ENCODE measurements around the gene TMEM126B.
A peak's percentile ranks its signal among the peaks of the same experiment; 100 is the strongest.
"Not testable (repeated sequence)": the region's sequence is repeated elsewhere in the genome, so short reads cannot be mapped to it uniquely, and the experiment has no call there.

The TMEM126B gene

DNA sequence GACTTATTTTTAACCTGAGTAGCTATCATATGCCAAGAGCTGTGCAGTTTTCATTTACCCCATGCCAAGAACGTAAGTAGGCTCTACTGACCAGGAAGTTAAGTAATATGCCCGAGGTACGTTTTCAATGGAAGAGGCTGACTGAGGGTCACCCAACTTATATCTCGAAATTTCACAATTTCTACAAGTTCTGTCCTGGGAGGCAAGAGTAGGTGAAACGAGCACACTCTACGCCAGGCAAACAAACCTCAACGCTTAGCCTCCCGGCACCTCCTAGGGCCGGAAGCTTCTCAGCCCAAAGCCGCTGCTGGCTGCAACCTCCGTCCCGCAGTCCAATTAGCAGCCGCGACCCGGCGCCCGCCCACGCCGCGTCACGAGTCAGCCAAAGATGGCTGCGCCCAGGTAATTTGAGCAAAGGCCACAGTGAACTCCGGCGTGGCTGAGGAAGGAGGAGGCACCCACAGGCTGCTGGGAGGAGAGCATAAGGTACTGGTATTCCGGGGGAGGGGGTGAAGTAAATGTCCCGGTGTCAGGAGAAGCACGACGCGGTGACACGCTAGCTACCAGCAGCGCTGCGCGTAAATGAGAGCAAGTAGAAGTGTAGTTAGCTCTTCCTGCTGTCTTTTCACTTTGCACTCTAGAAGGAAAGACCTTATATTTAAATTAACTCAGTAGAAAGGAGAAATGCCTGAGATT is 19.4 kb downstream of the TMEM126B start, which contains the start of gene TMEM126A:
TSS of gene TMEM126A (plus strand) at position 364 of the 696 bp plus-strand sequence. CDS start 2,289 bp downstream, outside the sequence.
- DNase-seq (ENCODE audit: low spot score) = peak; percentile 87

DNA sequence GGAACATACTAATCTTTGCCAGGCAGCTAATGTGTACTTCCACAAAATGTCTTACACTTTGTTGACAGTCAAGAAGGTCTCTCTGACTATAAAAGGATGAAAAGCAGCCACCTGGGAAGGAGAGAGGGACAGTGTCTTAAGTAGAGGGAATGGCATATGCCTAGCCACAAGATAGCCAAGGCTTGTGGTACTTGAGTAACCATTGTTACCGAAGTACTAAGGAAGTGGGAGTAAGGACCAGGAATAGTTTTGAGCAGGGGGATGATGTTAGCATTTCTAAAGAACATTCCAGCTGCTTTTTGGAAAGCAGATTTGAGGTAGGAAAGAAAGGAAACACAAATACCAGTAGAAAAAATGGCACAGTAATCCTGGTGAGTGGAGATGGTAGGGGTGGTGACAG is 22.7 kb downstream of the TMEM126B start:
- DNase-seq (ENCODE audit: low spot score) = no peak

DNA sequence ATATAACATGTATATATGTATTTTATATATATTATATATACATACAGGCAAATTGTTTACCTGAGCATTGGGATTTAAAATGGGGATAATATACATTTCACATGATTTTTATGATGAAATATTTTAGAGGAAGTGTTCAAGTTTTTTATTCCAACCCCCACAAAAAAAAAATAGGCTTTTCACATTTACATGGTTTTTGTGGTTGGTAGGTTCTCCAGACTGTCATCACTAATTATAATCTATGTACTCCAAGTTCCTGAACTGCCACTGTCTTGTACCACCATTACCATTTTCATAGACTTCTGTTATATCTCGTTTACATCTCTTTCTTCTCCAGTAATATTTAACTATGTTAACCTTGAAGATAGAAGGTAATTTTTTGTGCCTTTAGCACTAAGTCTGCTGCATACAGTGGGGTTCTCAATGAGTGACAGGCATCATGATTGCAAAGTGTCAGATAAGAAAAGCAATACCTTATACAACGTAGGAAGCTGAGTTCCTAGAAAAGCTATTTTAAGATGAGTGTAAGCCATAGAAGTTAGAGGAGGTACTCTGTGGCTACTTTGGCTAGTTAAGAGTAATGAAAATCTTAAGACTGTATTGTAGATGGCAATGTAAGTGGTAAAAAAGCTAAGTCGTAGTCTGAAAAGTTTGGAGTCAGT is 24.5 kb downstream of the TMEM126B start:
- no peak for DNase-seq (ENCODE audit: low spot score)

DNA sequence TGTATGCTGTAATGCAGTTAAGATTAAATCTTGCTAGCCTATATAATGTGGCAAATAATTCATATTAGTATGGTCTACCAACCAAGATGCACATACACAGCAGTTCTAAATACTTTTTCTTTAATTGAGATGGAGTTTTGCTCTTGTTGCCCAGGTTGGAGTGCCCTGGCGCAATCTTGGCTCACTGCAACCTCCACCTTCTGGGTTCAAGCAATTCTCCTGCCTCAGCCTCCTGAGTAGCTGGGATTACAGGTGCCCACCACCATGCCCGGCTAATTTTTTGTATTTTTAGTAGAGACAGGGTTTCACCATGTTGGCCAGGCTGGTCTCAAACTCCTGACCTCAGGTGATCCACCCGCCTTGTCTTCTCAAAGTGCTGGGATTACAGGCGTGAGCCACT is 25.9 kb downstream of the TMEM126B start:
- not testable (repeated sequence) for DNase-seq (ENCODE audit: low spot score)

DNA sequence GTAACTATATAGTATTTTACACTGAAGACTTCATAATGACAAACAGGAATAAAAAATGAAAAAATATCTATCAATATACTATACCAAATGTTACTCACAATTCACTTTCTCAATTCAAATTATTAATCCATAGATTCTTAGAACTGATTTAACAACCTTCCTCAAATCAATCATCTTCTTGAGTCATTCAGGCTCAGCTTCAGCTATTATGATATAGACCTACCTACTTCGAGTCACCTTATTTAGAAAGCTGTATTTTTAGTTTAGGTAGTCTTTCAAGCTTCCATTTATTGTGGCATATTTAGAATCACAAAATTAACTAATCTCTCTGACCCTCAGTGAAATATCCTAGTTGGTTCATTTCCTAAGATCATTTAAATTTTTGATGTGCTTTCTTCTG is 28.4 kb downstream of the TMEM126B start:
- no peak for DNase-seq (ENCODE audit: low spot score)

DNA sequence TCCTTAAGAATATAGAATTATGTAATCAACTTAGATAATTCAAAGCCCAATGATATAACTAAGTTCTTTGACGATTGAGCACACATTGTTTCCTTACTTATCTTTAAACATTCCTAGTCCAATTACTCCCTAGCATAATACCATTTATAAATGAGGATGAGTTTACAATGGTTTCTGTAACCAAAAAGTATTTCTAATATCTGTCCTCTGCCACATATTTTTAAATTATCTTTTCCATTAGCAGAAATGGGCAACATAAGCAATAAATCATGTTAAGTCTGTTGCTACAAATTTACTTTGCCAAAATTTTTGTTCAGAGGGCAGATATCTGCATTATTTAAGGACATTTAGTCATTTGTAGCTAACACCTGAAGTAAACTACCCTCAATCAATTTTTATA is 29.8 kb downstream of the TMEM126B start:
- no peak for DNase-seq (ENCODE audit: low spot score)

DNA sequence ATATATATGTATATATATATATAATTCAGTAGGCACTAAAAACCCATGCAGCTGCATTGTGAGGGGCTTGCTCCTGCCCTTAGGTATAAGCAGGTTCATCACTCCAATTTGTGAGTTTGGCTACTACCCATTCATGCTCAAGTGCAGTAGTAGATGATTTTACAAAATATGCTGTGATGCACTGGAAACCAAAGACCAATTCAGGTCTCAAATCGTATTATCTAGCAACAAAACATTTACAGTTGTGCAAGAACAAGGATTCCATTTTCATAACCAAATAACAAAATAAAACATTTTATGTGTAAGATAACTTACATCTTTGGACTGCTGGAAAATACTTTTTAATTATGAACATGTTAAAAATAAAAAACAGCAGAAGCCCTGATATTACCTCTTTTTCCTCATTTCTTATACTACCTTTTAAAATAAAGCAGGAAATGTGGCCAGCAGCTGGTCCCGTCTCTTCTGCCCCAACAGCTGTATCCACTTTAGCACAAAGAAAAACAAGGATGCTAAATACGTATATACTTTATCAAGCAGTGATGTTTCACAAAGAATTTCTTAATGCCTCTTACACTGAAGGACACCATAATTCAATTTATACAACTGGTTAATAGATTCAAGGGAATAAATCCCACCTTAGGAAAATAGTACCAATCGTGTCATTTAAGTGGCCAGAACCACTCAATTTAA is 33.7 kb downstream of the TMEM126B start:
- DNase-seq (ENCODE audit: low spot score) = peak; percentile 20

DNA sequence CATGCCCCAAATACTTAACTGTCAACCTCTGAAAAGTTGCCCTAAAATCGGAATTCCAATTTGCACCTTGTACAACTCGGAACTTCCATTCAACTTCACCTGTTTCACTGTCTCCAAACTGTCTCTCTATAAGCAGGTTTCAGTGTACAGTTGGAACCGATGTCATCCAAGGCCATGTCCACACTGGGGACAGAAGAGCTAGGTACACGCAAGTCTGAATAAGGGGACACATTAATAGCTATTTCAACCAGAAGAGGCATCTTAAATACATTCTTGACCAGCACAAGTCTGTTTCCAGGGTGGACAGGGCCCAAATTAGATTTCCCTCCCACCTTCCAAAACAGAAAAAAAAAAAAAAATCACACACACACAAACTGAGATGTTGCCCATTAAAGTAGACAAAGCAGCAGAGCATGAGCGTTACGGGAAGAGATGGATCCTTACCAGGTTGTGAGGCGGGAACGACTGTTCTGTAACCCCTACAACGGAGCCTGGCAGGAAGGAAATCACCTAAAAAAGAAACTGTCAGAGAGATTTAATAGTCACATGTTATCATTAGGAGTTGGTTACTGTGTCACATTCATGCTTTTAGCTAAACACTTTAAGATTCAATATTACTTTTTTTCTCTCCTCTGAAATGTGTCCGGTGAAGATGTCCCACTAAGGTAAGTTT is 34.8 kb downstream of the TMEM126B start:
- DNase-seq (ENCODE audit: low spot score) = peak; percentile 22

DNA sequence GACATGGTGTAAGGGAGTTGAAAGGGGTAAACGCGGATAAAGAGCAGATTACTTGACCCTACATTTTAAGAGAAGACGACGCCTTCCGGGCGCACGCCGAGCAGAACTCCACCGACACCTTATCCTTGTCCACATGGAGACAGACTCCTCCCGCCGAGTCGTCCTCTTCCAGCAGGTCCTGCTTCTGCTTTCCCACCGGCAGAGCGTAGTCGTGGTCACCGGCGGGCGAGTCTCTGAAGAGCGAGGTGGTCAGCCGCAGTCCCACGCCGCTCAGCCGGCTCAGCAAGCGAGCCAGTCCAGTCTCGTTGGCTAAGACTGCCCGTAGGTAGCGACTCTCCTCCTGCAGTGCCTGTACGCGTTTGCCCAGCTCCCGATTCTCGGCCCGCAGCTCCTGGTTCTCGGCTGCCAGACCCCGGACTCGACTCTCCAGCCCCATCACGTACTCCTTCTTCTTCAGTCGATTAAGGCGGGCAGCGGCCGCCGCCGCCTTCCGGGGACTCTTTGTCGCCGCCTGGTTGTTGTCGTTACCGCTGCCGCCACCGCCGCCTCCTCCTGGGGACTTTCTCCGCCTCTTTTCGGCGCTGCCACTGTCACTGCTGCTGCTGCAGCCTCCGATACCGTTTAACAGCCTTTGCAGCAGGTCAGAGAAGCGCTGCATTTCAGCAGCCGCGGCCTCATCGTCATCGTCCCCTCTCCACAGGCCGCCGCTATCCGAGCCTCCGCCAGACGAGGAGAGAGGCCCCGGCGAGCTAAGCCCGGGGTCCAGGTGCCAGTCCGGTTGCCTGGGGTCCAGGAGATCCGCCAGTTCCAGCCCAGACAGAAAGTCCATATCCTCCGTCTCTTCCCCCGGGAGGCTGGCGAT is 35.6 kb downstream of the TMEM126B start:
- DNase-seq (ENCODE audit: low spot score) = peak; percentile 83

DNA sequence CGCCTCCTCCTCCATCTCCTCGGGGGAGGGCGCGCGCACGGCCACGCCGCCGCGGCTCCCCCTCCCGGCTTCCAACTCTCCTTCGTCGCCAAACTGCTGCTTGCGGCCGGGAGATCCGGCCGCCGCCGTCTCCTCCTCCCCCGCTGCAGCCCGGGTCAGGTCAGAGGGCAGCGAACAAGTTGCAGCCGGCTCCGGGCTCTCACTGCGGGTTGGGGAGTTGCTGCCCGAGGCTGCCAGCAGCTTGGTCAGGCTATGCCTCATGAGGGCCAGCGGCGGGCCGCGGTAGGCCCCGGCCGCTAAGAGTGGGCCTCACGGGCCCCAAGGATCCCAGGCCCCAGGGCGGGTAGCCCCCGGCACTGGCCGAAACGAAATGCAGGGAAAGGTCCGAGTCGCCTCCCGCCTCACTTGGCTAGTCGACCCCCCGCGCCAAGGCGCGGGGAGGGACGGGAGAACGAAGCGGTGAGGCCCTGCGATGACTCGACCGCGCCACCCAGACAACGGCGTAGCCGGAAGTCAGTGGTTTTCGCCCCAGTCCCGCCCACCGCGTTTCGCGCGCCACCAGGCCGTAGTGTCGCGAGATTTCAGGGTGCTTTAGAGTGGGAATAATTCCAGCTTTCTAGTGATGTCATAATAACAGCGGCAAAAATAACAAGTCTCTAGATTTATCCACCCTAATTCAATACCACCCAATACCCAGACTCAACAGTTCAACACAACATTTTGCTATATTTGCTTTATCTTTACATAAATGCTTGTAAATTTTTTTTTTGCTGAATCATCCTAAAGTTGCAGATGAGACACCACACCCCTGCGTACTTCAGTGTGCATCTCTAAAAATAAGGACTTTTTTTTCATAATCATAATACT is 36.5 kb downstream of the TMEM126B start, which contains the start of gene CREBZF:
TSS of gene CREBZF (minus strand) at position 515 of the 867 bp plus-strand sequence. CDS start at position 261, 254 bp downstream.
- DNase-seq (ENCODE audit: low spot score) = peak; percentile 97

DNA sequence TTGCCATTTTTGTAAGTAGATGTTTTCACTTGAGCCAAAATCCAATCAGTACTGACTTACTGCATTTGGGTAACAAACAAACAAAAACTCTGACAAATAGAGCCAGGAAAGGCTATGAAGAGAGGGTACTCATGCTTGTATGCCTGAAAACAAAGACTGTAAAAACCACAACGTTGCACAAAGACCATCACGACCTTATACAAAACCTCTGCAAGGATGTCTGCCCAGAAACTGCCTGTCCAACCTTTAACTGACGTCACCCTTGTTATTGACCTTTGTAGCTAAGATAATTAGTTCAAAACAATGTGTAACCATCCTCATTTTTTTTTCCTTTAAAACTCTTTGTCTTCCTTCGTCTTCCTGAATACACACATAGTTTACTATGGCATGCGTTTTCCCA is 37.3 kb downstream of the TMEM126B start:
- DNase-seq (ENCODE audit: low spot score) = no peak

DNA sequence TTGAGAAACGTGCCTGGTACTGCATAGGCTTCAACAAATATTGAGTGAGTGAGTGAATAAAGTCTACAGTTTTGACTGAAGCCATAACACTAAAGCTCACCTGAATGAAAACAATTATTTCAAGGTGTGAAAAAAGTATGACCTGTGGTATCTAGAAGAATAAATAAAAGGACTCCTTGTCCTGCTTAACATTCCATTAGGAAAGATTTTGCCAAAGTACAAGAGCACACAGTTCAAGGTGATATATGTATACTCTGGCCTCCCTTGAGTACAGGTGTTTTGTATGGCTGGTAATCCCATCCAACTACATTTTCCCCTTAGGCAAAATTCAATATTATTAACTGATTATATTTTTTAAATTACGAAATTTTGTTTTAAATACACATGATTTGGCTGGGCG is 38.3 kb downstream of the TMEM126B start:
- DNase-seq (ENCODE audit: low spot score) = no peak

DNA sequence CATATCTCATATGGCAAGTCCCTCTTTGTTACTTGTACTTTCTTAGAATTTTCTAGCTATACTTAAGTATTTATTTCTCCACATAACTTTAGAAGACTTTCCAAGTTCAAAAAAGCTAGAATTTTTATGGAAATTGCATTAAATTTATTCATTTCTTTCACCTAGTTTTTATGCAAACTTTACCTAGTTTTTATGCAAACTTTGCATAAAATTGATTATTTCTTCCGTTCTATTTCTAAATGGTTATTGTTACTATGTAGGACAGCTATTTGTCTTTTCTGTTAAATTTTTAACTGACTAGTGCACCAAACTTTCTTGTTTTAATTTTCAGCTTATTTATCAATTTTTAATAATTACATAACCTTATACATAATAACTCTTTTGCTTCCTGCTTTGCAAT is 39.8 kb downstream of the TMEM126B start:
- no peak for DNase-seq (ENCODE audit: low spot score)

DNA sequence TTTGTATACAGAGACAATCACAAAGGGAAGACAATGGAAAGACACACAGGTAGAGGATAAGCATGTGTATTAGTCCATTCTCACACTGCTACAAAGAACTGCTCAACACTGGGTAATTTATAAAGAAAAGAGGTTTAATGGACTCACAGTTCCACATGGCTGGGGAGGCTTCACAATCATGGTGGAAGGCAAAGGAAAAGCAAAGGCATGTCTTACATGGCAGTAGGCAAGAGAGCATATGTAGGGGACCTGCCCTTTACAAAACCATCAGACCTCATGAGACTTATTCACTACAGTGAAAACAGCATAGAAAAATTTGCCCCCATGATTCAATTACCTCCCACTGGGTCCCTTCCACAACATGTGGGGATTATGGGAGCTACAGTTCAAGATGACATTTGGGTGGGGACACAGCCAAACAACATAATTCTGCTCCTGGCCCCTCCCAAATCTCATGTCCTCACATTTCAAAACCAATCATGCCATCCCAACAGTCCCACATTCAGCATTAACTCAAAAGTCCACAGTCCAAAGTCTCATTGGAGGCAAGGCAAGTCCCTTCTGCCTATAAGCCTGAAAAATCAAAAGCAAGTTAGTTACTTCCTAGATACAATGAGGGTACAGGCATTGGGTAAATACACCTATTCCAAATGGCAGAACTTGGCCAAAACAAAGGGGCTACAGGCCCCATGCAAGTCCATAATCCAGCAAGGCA is 42.7 kb downstream of the TMEM126B start:
- not testable (repeated sequence) for DNase-seq (ENCODE audit: low spot score)

DNA sequence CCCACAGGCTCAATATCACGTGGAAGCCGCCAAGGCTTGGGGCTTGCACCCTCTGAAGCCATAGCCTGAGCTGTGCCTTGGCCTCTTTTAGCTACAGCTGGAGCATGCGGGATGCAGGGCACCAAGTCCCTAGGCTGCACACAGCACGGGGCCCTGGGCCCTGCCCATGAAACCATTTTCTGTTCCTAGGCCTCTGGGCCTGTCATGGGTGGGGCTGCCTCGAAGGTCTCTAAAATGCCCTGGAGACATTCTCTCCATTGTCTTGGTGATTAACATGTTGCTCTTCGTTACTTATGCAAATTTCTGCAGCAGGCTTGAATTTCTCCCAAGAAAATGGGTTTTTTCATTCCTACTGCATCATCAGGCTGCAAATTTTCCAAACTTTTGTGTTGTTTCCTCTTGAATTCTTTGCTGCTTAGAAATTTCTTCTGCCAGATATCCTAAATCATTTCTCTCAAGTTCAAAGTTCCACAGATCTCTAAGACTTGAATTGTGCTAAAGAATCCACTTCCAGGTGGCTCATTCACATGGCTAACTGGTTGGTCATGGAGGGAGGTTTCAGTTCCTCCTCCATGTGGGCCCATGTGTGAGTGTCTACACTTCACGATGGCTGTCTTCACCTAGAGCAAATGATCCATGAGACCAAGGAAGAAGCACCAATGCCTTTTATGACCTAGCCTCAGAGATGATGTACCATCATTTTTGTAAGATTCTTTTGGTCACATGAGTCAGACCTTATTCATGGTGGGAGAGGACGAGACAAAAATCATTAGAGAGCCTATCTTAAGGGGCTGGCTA is 43.9 kb downstream of the TMEM126B start:
- DNase-seq (ENCODE audit: low spot score) = no peak

DNA sequence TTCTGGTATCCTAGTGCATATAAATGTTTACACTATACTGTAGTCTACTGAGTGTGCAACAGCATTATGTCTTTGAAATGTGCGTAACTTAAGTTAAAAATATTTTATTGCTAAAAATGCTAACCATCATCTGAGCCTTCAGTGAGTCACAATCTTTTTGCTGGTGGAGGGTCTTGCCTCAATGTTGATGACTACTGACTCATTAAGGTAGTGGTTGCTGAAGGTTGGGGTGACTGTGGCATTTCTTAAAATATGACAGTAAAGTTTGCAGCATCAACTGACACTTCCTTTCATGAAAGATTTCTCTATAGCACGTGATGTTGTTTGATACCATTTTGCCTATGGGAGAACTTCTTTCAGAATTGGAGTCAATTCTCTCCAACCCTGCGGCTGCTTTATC is 45.0 kb downstream of the TMEM126B start:
- DNase-seq (ENCODE audit: low spot score) = no peak

DNA sequence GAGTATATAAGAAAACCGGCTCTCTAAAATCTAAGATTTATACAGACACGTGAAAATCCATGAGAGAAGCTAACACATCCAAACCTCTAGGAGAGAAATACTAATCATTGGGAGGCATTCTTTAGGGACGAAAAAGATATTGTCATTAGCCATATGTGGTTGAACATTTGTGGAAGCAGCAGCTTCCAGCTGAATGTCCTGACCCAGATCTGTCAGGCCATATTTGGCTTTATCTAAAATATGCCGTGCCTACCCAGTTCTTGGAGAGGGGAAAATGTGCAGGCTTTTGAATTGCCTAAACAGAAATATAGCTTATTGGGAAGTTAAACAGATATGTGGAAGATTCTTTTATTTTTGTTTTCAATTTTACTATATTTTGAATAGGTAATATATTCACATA is 51.2 kb downstream of the TMEM126B start:
- no peak for DNase-seq (ENCODE audit: low spot score)

DNA sequence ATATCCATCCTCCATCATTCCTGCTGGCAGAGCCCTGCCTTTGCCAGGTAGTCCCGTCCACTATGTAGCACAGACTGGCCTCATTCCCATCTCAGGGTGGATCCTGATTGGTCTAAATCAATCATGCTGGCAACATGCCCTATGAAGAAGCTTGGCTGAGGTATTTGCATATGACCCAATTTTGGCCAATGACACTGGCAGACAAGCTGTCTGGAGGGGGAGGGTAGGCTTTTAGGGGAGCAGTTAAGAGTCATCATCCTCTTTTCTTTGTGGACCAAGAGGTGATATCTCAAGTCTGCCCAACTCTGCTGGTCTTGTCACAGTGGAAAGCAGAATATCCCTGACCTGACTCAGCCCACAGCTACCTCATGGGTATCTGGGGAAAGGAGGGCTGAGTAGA is 52.5 kb downstream of the TMEM126B start:
- DNase-seq (ENCODE audit: low spot score) = no peak
